ENCODE results near the gene CCDC34. TPM values are rescaled to one million over a fixed set of nuclear protein-coding genes. Genes with fewer than 3 reads are reported as not detected.

CCDC34 gene, protein sequence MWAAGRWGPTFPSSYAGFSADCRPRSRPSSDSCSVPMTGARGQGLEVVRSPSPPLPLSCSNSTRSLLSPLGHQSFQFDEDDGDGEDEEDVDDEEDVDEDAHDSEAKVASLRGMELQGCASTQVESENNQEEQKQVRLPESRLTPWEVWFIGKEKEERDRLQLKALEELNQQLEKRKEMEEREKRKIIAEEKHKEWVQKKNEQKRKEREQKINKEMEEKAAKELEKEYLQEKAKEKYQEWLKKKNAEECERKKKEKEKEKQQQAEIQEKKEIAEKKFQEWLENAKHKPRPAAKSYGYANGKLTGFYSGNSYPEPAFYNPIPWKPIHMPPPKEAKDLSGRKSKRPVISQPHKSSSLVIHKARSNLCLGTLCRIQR
- total RNA-seq, result 10 to 100 TPM in 1 of 10 donors, 1 to 10 TPM in 9; 1.1 to 10.7 (median 3.3) TPM
- 1 to 10 TPM; 2.8 to 3.8 TPM for polyA plus RNA-seq
- long read RNA-seq, donor 1, partial matches to known transcripts, result 11 of 18 reads
- long read RNA-seq, donor 1, other reads (novel, unspliced or antisense), result 3 of 18 reads
- long read RNA-seq, donor 2, partial matches to known transcripts, result 1 of 4 reads
- long read RNA-seq, donor 2, other reads (novel, unspliced or antisense), result 1 of 4 reads
- long read RNA-seq, donor 3, partial matches to known transcripts, result 0 of 3 reads
- long read RNA-seq, donor 3, other reads (novel, unspliced or antisense), result 2 of 3 reads

DNA sequence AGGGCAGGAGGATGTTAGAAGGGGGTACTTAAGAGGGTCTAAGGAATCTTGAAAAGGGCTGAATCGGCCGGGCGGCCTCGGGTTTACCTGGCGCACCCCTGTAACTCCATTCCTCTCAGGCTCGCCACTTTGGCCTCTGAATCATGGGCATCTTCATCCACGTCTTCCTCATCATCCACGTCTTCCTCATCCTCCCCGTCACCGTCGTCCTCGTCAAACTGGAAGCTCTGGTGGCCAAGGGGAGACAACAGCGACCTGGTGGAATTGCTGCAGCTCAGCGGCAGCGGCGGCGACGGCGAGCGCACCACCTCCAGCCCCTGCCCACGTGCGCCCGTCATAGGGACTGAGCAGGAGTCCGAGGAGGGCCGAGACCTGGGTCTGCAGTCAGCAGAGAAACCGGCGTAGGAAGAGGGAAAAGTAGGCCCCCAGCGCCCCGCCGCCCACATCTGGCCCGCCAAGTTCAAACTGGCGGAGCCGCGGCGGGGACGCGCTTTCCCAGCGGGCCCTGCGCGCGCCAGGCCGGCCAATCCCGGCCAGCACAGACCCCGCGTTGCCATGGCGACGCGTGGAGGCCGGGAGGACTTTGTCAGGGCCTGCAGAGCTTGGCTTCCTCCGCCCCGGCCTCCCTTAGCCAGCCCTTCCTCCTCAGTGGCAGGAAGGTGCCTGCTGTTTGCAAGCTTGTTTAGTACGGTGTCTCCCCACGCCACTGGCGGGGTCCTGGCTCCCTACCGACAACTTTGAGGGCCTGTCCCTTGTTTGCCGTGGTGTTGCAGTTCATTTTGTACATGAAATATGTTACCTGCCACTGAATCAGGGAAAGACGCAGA, at the start of gene CCDC34:
CCDC34 (minus strand) TSS at position 467 of the 827 bp plus-strand sequence; CDS start at position 446, 21 bp downstream.
- ATAC-seq (peak; percentile 99 to 100 (median 100)), DNase-seq (peak; percentile 88 to 93)
- H3K9me3 ChIP-seq, result no peaks in the 10 kb centered on the region
- H3K27ac ChIP-seq, result peak within 1 kb of the TSS in 7 of 10 donors; percentile 3 to 76 (median 34)
- peak within 1 kb of the TSS; percentile 51 to 93 (median 75) for H3K4me3 ChIP-seq
- H3K4me1 ChIP-seq, result peaks cover 0 to 24% (median 12%) of the 10 kb centered on the region in 9 donors
- H3K36me3 ChIP-seq, result peaks cover 0 to 11% (median 0%) of the 10 kb centered on the region in 9 donors
- TF ChIP-seq, protein P1, sequence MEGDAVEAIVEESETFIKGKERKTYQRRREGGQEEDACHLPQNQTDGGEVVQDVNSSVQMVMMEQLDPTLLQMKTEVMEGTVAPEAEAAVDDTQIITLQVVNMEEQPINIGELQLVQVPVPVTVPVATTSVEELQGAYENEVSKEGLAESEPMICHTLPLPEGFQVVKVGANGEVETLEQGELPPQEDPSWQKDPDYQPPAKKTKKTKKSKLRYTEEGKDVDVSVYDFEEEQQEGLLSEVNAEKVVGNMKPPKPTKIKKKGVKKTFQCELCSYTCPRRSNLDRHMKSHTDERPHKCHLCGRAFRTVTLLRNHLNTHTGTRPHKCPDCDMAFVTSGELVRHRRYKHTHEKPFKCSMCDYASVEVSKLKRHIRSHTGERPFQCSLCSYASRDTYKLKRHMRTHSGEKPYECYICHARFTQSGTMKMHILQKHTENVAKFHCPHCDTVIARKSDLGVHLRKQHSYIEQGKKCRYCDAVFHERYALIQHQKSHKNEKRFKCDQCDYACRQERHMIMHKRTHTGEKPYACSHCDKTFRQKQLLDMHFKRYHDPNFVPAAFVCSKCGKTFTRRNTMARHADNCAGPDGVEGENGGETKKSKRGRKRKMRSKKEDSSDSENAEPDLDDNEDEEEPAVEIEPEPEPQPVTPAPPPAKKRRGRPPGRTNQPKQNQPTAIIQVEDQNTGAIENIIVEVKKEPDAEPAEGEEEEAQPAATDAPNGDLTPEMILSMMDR (IDR thresholded peaks at IDR 0.05), result peak in 1 of 9 donors; percentile 20
- intact Hi-C loops (cut with DNase I), result loop anchor here in 7 of 10 donors (5.0 to 10.0 kb wide), 4 partner anchors 112 to 168 kb away; partner anchors contain the start of gene LGR4 (in 4 of the 7)
- H3K27me3 ChIP-seq, result no peaks in the 10 kb centered on the region
- WGBS, 2 donors, result 1% methylated on average over 57 of the region's 57 CpGs

DNA sequence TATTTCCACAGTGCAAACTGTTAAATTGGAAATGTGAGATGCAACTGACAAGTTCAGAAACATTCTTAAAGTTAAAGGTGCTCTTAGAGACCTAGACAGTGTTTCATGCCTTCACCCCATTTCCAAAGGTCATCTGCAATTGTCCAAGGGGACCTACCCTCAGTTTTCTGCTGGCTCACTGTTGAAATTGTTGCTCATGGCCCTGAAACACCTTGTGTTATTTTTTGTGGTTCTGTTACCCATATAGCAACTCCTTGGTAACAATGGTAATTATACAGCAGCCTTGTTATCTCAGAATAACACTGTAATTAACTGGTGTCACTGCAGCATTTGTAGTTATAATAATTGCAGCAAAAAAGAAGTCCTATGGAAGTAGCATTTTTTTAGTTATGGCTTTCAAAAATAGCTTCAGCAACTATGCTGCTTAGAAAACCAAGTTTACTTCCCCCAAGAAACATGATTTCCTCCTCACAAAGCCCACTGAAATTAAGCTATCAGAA, 49.2 kb upstream of the CCDC34 start:
- intact Hi-C loops (cut with DNase I), result no loop called here
- TF ChIP-seq, protein P1 (IDR thresholded peaks at IDR 0.05), result no peak
- H3K4me1 ChIP-seq, result peaks cover 0 to 37% (median 10%) of the 10 kb centered on the region in 9 donors
- H3K4me3 ChIP-seq, result no peak overlapping the region
- no peak for DNase-seq
- ATAC-seq, result no peak
- no peaks in the 10 kb centered on the region for H3K9me3 ChIP-seq
- H3K27ac ChIP-seq, result no peak overlapping the region
- H3K27me3 ChIP-seq, result no peaks in the 10 kb centered on the region
- no peaks in the 10 kb centered on the region for H3K36me3 ChIP-seq

DNA sequence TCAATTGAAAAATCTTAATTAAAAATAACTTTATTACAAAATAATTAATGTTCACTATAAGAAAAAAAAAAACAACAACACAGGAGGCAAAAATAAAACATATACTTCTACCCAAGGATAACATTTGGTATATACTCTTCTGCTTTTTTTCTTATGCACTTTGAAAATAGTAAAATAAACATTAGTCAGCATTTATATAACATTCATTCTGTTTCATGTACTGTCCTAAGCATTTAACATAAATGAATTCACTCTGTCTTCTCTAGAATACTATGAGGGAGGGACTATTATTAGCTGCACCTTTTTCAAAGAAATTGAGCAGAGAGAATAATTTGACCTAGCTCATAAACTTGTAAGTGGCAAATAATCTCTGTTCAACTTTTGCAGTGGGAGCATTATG, 48.3 kb upstream of the CCDC34 start:
- Histone ChIP-seq H3K36me3 (no peaks in the 10 kb centered on the region), H3K27ac (no peak overlapping the region), H3K4me3 (no peak overlapping the region), H3K9me3 (no peaks in the 10 kb centered on the region), H3K4me1 (peaks cover 0 to 36% (median 10%) of the 10 kb centered on the region in 9 donors), H3K27me3 (no peaks in the 10 kb centered on the region)
- intact Hi-C loops (cut with DNase I), result no loop called here
- no peak for ATAC-seq
- TF ChIP-seq, protein P1 (IDR thresholded peaks at IDR 0.05), result no peak
- no peak for DNase-seq

DNA sequence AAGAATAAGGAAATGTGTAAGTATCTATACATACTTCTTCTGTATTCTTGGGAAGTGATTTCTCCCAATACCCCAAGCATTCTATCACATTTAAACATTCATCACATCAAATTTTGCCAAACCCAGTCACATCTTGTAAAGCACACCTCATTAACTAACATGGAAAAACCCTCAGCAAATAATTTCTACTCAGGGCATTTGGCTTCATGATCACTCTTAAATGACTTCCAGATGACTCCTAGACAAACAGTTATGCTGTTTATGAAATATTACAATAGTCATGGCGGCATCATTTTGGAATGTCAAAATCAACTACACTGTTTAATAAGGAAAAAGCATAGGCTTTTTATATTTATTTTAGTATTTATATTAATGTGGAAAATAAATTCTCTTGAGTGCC, 47.3 kb upstream of the CCDC34 start:
- Histone ChIP-seq H3K36me3 (no peaks in the 10 kb centered on the region), H3K27me3 (no peaks in the 10 kb centered on the region), H3K27ac (no peak overlapping the region), H3K9me3 (no peaks in the 10 kb centered on the region), H3K4me3 (no peak overlapping the region), H3K4me1 (peaks cover 0 to 40% (median 10%) of the 10 kb centered on the region in 9 donors)
- ATAC-seq (no peak), DNase-seq (no peak)
- intact Hi-C loops (cut with DNase I), result loop anchor here in 1 of 10 donors (1.0 kb wide), 1 partner anchor 46 kb away; no protein-coding TSS in a partner anchor
- TF ChIP-seq, protein P1 (IDR thresholded peaks at IDR 0.05), result no peak
- 96 to 98% methylated on average over 1 of the region's 1 CpG for WGBS, 2 donors

Data from heart right ventricle (tissue), 16 donors.